GM21381 (cell line): ENCODE data around the gene BSPH1.
"Not testable (repeated sequence)": the region's sequence is repeated elsewhere in the genome, so short reads cannot be mapped to it uniquely, and the experiment has no call there.

Experiments used
- ATAC-seq: cut with Tn5 transposase; IDR thresholded peaks from one replicate; pipeline ENCODE4 v1.9.1; 2021; ENCODE audit warnings: mild to moderate bottlenecking, moderate library complexity; ENCODE audit not compliant: unreplicated experiment

BSPH1 gene

GRCh38 chr19:47992070-47992469 lies at the start of gene BSPH1:
BSPH1 (minus strand) TSS chr19:47992170; CDS start chr19:47992081, 89 bp downstream.
- no peak for ATAC-seq

- no peak for ATAC-seq
These were observed 44.8 kb upstream of the BSPH1 start for GRCh38 chr19:48036765-48037164.

GRCh38 chr19:48033604-48034003 lies 41.6 kb upstream of the BSPH1 start:
- no peak for ATAC-seq

GRCh38 chr19:48030073-48030472 lies 38.1 kb upstream of the BSPH1 start:
- ATAC-seq: no peak

GRCh38 chr19:48029431-48029830 lies 37.5 kb upstream of the BSPH1 start:
- ATAC-seq: no peak

GRCh38 chr19:48025480-48025879 lies 33.5 kb upstream of the BSPH1 start:
- ATAC-seq: no peak

GRCh38 chr19:48023518-48023917 lies 31.5 kb upstream of the BSPH1 start:
- no peak for ATAC-seq

- ATAC-seq: no peak
These were observed 31.0 kb upstream of the BSPH1 start for GRCh38 chr19:48023011-48023410.

- ATAC-seq: no peak
These were observed 28.7 kb upstream of the BSPH1 start for GRCh38 chr19:48020686-48021085.

- no peak for ATAC-seq
These were observed 19.2 kb upstream of the BSPH1 start for GRCh38 chr19:48010932-48011758.

- ATAC-seq: no peak
These were observed 14.8 kb upstream of the BSPH1 start for GRCh38 chr19:48006762-48007161.

GRCh38 chr19:48004236-48004635 lies 12.3 kb upstream of the BSPH1 start:
- no peak for ATAC-seq

GRCh38 chr19:48000846-48001245 lies 8.9 kb upstream of the BSPH1 start:
- ATAC-seq: no peak

GRCh38 chr19:47998800-47999199 lies 6.8 kb upstream of the BSPH1 start:
- ATAC-seq: no peak

GRCh38 chr19:47996230-47996727 lies 4.3 kb upstream of the BSPH1 start:
- ATAC-seq: no peak

GRCh38 chr19:47994209-47994802 lies 2.3 kb upstream of the BSPH1 start, which contains the start of gene ELSPBP1:
ELSPBP1 (plus strand) TSS chr19:47994632; CDS start chr19:48008668, 14,036 bp downstream.
- no peak for ATAC-seq

- ATAC-seq: no peak
These were observed 670 bp downstream of the BSPH1 start for GRCh38 chr19:47991191-47991808.

- no peak for ATAC-seq
These were observed 18.4 kb downstream of the BSPH1 start for GRCh38 chr19:47973529-47973928.

GRCh38 chr19:47955936-47956335 lies 36.0 kb downstream of the BSPH1 start:
- not testable (repeated sequence) for ATAC-seq

GRCh38 chr19:47952132-47952531 lies 39.8 kb downstream of the BSPH1 start:
- not testable (repeated sequence) for ATAC-seq

- ATAC-seq: not testable (repeated sequence)
These were observed 42.0 kb downstream of the BSPH1 start for GRCh38 chr19:47949852-47950521.
